DND-41 (cell line): ENCODE data around the gene NCMAP.

Experiments
- CTCF ChIP-seq: IDR thresholded peaks from 2 replicates; pipeline ENCODE4 v1.5.1; 2012; ENCODE audit warnings: borderline replicate concordance, low read length, moderate library complexity, mild to moderate bottlenecking; ENCODE audit not compliant: poor library complexity, severe bottlenecking; ENCODE audit errors: extremely low read depth
- EZH2 ChIP-seq: IDR thresholded peaks from 3 replicates; pipeline ENCODE4 v1.6.1; 2012; ENCODE audit warnings: borderline replicate concordance, low read depth, mild to moderate bottlenecking, moderate library complexity, low read length, inconsistent platforms; ENCODE audit not compliant: severe bottlenecking

GRCh38 chr1:24654010-24654409 lies 98.1 kb downstream of the NCMAP start:
- TF ChIP-seq CTCF (no peak), EZH2 (no peak)
